Osteoblast (primary cell): ENCODE data around the gene PABPN1L. TPM values are rescaled to one million over a fixed set of nuclear protein-coding genes. Genes with fewer than 3 reads are reported as not detected.
"Not testable (repeated sequence)": the region's sequence is repeated elsewhere in the genome, so short reads cannot be mapped to it uniquely, and the experiment has no call there.

Source experiments
- DNase-seq: peaks from one replicate; pipeline ENCODE4 v3.0.0; 2011; ENCODE audit warnings: low spot score, mixed read lengths; ENCODE audit not compliant: insufficient read length; ENCODE audit errors: missing footprints
- H2AFZ ChIP-seq: 2 replicates; pipeline ENCODE4 v1.6.0; 2011; ENCODE audit warnings: mild to moderate bottlenecking, low read length
- H3K27ac ChIP-seq: 2 replicates; pipeline ENCODE4 v1.5.1; 2011; ENCODE audit warnings: mild to moderate bottlenecking, low read depth, low read length, moderate library complexity
- H3K27me3 ChIP-seq: 2 replicates; pipeline ENCODE4 v1.6.0; 2012; ENCODE audit warnings: mild to moderate bottlenecking, control low read depth, inconsistent platforms, low read length, moderate library complexity; ENCODE audit not compliant: insufficient read depth
- H3K36me3 ChIP-seq: 2 replicates; pipeline ENCODE4 v1.5.1; 2011; ENCODE audit warnings: mild to moderate bottlenecking, low read length, control low read depth, moderate library complexity; ENCODE audit not compliant: insufficient read depth
- H3K4me1 ChIP-seq: 2 replicates; pipeline ENCODE4 v1.5.1; 2011; ENCODE audit warnings: mild to moderate bottlenecking, low read length, control low read depth, moderate library complexity; ENCODE audit not compliant: insufficient read depth
- H3K4me2 ChIP-seq: 2 replicates; pipeline ENCODE4 v1.6.0; 2011; ENCODE audit warnings: mild to moderate bottlenecking, low read length; ENCODE audit not compliant: insufficient read depth
- H3K4me3 ChIP-seq: fragments of 200-600 bp; sonication (generic); 3 replicates; pipeline ENCODE4 v1.5.1; 2012; ENCODE audit warnings: mild to moderate bottlenecking, low read length, inconsistent platforms; ENCODE audit not compliant: insufficient read depth
- H3K79me2 ChIP-seq: 2 replicates; pipeline ENCODE4 v1.6.0; 2012; ENCODE audit warnings: mild to moderate bottlenecking, low read length, control low read depth, inconsistent platforms; ENCODE audit not compliant: insufficient read depth
- H3K9me3 ChIP-seq: 2 replicates; pipeline ENCODE4 v1.5.1; 2011; ENCODE audit warnings: low read depth, low read length, control low read depth
- H4K20me1 ChIP-seq: 2 replicates; pipeline ENCODE4 v1.6.0; 2012; ENCODE audit warnings: mild to moderate bottlenecking, low read length, control low read depth; ENCODE audit not compliant: insufficient read depth
- total RNA-seq: library from RNA; depleted of rRNA; stranded (reverse); fragments of >200 nt; gene quantifications from 2 replicates; pipeline ENCODE4 v1.2.3, GENCODE V29; 2012
- TF ChIP-seq, protein P1 (sequence below): IDR thresholded peaks from 2 replicates; pipeline ENCODE4 v1.5.1; 2011; ENCODE audit warnings: mild to moderate bottlenecking, low read depth, low read length, moderate library complexity; ENCODE audit errors: extremely low read depth

Gene PABPN1L
- total RNA-seq, 1 donor, result not detected

DNA sequence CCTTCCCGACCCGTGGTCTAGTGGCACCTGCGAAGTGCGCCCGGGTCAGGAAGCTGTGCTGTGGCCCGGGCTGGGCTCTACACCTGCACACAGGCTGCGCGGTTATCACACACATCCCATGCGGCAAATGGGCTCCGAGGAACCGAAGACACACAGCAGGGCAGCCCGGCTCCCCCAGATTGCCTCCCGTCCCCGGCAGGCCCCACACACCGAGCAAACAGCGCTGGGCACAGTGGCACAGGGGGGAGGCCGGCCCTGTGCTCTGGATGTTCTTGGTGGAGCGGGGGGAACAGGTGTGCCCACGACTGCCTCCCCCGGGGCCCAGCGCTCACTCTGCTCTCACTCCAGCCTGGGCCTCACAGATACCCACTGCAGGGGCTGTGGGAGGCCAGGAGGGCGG is 28.9 kb upstream of the PABPN1L start:
- no peaks in the 10 kb centered on the region for H3K4me1 ChIP-seq
- no peak overlapping the region for H3K4me2 ChIP-seq
- no peaks in the 10 kb centered on the region for H3K9me3 ChIP-seq
- H3K79me2 ChIP-seq, result no peaks in the 10 kb centered on the region
- H2AFZ ChIP-seq, result no peak overlapping the region
- DNase-seq, result no peak
- peaks cover 8% of the 10 kb centered on the region for H3K27me3 ChIP-seq
- H3K4me3 ChIP-seq, result no peak overlapping the region
- no peaks in the 10 kb centered on the region for H4K20me1 ChIP-seq
- no peaks in the 10 kb centered on the region for H3K36me3 ChIP-seq
- no peak overlapping the region for H3K27ac ChIP-seq
- TF ChIP-seq, protein P1, sequence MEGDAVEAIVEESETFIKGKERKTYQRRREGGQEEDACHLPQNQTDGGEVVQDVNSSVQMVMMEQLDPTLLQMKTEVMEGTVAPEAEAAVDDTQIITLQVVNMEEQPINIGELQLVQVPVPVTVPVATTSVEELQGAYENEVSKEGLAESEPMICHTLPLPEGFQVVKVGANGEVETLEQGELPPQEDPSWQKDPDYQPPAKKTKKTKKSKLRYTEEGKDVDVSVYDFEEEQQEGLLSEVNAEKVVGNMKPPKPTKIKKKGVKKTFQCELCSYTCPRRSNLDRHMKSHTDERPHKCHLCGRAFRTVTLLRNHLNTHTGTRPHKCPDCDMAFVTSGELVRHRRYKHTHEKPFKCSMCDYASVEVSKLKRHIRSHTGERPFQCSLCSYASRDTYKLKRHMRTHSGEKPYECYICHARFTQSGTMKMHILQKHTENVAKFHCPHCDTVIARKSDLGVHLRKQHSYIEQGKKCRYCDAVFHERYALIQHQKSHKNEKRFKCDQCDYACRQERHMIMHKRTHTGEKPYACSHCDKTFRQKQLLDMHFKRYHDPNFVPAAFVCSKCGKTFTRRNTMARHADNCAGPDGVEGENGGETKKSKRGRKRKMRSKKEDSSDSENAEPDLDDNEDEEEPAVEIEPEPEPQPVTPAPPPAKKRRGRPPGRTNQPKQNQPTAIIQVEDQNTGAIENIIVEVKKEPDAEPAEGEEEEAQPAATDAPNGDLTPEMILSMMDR, result no peak

- no peaks in the 10 kb centered on the region for H3K4me1 ChIP-seq
- DNase-seq, result no peak
- H3K27me3 ChIP-seq, result peaks cover 8% of the 10 kb centered on the region
- H3K4me2 ChIP-seq, result no peak overlapping the region
- no peaks in the 10 kb centered on the region for H3K9me3 ChIP-seq
- no peaks in the 10 kb centered on the region for H3K79me2 ChIP-seq
- H2AFZ ChIP-seq, result no peak overlapping the region
- TF ChIP-seq, protein P1, result no peak
- no peak overlapping the region for H3K4me3 ChIP-seq
- no peaks in the 10 kb centered on the region for H4K20me1 ChIP-seq
- H3K27ac ChIP-seq, result no peak overlapping the region
- H3K36me3 ChIP-seq, result no peaks in the 10 kb centered on the region
Observed at GRCh38 chr16:88894681-88895300, 28.3 kb upstream of the PABPN1L start.

DNA sequence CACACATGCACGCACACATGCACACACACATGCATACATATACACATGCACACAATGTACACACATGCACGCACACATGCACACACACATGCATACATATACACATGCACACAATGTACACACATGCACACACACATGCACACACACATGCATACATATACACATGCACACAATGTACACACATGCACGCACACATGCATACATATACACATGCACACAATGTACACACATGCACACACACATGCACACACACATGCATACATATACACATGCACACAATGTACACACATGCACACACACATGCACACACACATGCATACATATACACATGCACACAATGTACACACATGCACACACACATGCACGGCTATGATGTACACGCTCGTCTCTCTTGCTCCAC is 27.8 kb upstream of the PABPN1L start:
- H3K27ac ChIP-seq, H3K4me3 ChIP-seq, H3K4me2 ChIP-seq, H3K79me2 ChIP-seq, H3K36me3 ChIP-seq, H3K9me3 ChIP-seq, H3K27me3 ChIP-seq, H3K4me1 ChIP-seq, H2AFZ ChIP-seq, H4K20me1 ChIP-seq, DNase-seq: not testable (repeated sequence)

GRCh38 chr16:88893127-88893968 is 26.9 kb upstream of the PABPN1L start:
- H3K27ac ChIP-seq, result no peak overlapping the region
- H2AFZ ChIP-seq, result no peak overlapping the region
- TF ChIP-seq, protein P1, result no peak
- no peaks in the 10 kb centered on the region for H3K79me2 ChIP-seq
- no peak overlapping the region for H3K4me3 ChIP-seq
- H3K27me3 ChIP-seq, result peaks cover 5% of the 10 kb centered on the region
- no peak overlapping the region for H3K4me2 ChIP-seq
- no peaks in the 10 kb centered on the region for H3K36me3 ChIP-seq
- no peaks in the 10 kb centered on the region for H3K4me1 ChIP-seq
- H3K9me3 ChIP-seq, result no peaks in the 10 kb centered on the region
- no peaks in the 10 kb centered on the region for H4K20me1 ChIP-seq
- no peak for DNase-seq
